ENCODE measurements around the gene THUMPD2.

The THUMPD2 gene

DNA sequence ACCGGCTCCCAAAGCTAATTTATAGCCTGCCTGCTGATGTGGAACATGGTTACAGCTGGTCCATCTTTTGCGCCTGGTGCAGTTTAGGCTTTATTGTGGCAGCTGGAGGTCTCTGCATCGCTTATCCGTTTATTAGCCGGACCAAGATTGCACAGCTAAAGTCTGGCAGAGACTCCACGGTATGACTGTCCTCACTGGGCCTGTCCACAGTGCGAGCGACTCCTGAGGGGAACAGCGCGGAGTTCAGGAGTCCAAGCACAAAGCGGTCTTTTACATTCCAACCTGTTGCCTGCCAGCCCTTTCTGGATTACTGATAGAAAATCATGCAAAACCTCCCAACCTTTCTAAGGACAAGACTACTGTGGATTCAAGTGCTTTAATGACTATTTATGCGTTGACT lies 62.0 kb downstream of the THUMPD2 start:
- no peak overlapping the region for H2BK120ac ChIP-seq (ENCODE audit: low read depth, low read length)
- no peak overlapping the region for H2AK5ac ChIP-seq (ENCODE audit: low read length, severe bottlenecking)
- no peak overlapping the region for H3K23ac ChIP-seq (ENCODE audit: low read length in 2 of 2)
- no peak overlapping the region for H2BK5ac ChIP-seq (ENCODE audit: low read depth, low read length, poor library complexity, severe bottlenecking)
- H4K8ac ChIP-seq (ENCODE audit: low read length), result no peak overlapping the region
- no peaks in the 10 kb centered on the region for H3K4me1 ChIP-seq (ENCODE audit: control insufficient read depth, insufficient read depth, low read depth, low read length)
- H3K4me2 ChIP-seq (ENCODE audit: low read length, poor library complexity, severe bottlenecking), result no peak overlapping the region
- H2AFZ ChIP-seq (ENCODE audit: low read depth, low read length), result no peak overlapping the region
- H3K4ac ChIP-seq (ENCODE audit: low read depth in 1 of 2, low read length in 2 of 2), result no peak overlapping the region
- no peak overlapping the region for H4K91ac ChIP-seq (ENCODE audit: low read length)
- no peaks in the 10 kb centered on the region for H3K9me3 ChIP-seq (ENCODE audit: control insufficient read depth, low read length)
- no peak for DNase-seq
- H3K9ac ChIP-seq (ENCODE audit: low read length), result no peak overlapping the region
- no peak overlapping the region for H2BK15ac ChIP-seq (ENCODE audit: low read depth, poor library complexity, severe bottlenecking)
- no peaks in the 10 kb centered on the region for H3K27me3 ChIP-seq (ENCODE audit: control insufficient read depth in 1 of 2, insufficient read depth in 1 of 2, low read length in 2 of 2)
- H3K4me3 ChIP-seq (ENCODE audit: insufficient read depth in 1 of 2, low read depth in 1 of 2, low read length in 2 of 2), result no peak overlapping the region
- H3K18ac ChIP-seq (ENCODE audit: low read depth in 1 of 2, low read length in 2 of 2), result no peak overlapping the region
- H3K27ac ChIP-seq (ENCODE audit: low read length, poor library complexity, severe bottlenecking), result no peak overlapping the region
- no peak overlapping the region for H3K14ac ChIP-seq (ENCODE audit: low read length in 2 of 2)
- 97% methylated on average over 11 of the region's 12 CpGs for WGBS
- H3K79me1 ChIP-seq (replicated peaks; ENCODE audit: low read length, poor library complexity, severe bottlenecking), result no peaks in the 10 kb centered on the region
- no peak overlapping the region for H2BK12ac ChIP-seq (ENCODE audit: low read length in 2 of 2)
- H3K36me3 ChIP-seq (ENCODE audit: control insufficient read depth in 1 of 2, insufficient read depth in 2 of 2, low read depth in 1 of 2, low read length in 2 of 2), result no peaks in the 10 kb centered on the region

GRCh38 chr2:39715822-39716221 lies 63.2 kb downstream of the THUMPD2 start:
- H2AK5ac ChIP-seq (ENCODE audit: low read length, severe bottlenecking), result no peak overlapping the region
- no peak for DNase-seq
- H2AFZ ChIP-seq (ENCODE audit: low read depth, low read length), result no peak overlapping the region
- no peak overlapping the region for H3K4me2 ChIP-seq (ENCODE audit: low read length, poor library complexity, severe bottlenecking)
- no peaks in the 10 kb centered on the region for H3K79me1 ChIP-seq (replicated peaks; ENCODE audit: low read length, poor library complexity, severe bottlenecking)
- no peak overlapping the region for H2BK12ac ChIP-seq (ENCODE audit: low read length in 2 of 2)
- H3K14ac ChIP-seq (ENCODE audit: low read length in 2 of 2), result no peak overlapping the region
- H3K27me3 ChIP-seq (ENCODE audit: control insufficient read depth in 1 of 2, insufficient read depth in 1 of 2, low read length in 2 of 2), result no peaks in the 10 kb centered on the region
- no peak overlapping the region for H2BK15ac ChIP-seq (ENCODE audit: low read depth, poor library complexity, severe bottlenecking)
- H3K4me3 ChIP-seq (ENCODE audit: insufficient read depth in 1 of 2, low read depth in 1 of 2, low read length in 2 of 2), result no peak overlapping the region
- no peak overlapping the region for H3K23ac ChIP-seq (ENCODE audit: low read length in 2 of 2)
- H4K91ac ChIP-seq (ENCODE audit: low read length), result no peak overlapping the region
- no peak overlapping the region for H3K9ac ChIP-seq (ENCODE audit: low read length)
- H3K9me3 ChIP-seq (ENCODE audit: control insufficient read depth, low read length), result no peaks in the 10 kb centered on the region
- no peaks in the 10 kb centered on the region for H3K36me3 ChIP-seq (ENCODE audit: control insufficient read depth in 1 of 2, insufficient read depth in 2 of 2, low read depth in 1 of 2, low read length in 2 of 2)
- no peak overlapping the region for H3K18ac ChIP-seq (ENCODE audit: low read depth in 1 of 2, low read length in 2 of 2)
- H4K8ac ChIP-seq (ENCODE audit: low read length), result no peak overlapping the region
- H2BK5ac ChIP-seq (ENCODE audit: low read depth, low read length, poor library complexity, severe bottlenecking), result no peak overlapping the region
- no peak overlapping the region for H3K27ac ChIP-seq (ENCODE audit: low read length, poor library complexity, severe bottlenecking)
- no peaks in the 10 kb centered on the region for H3K4me1 ChIP-seq (ENCODE audit: control insufficient read depth, insufficient read depth, low read depth, low read length)
- H2BK120ac ChIP-seq (ENCODE audit: low read depth, low read length), result no peak overlapping the region
- no peak overlapping the region for H3K4ac ChIP-seq (ENCODE audit: low read depth in 1 of 2, low read length in 2 of 2)
- WGBS, result 100% methylated on average over 3 of the region's 3 CpGs

DNA sequence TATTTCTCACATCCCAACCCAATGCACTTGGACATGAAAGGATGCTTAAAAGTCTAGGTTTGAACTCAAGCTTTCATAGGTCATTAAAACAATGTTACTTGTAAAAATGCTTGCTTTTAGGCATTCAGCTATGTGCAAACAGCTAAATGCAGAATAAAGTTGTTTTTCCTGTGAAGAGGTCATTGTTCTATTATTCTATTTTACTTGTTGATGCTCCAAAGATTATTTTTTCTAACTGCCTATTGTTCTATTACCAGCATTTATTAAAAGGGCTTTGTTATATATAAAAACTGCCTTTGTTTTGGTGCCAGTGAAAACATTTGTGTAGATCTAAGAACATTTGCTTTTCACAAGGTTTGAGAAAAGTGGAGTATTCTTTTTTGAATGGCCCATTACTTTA lies 64.0 kb downstream of the THUMPD2 start:
- DNase-seq, result no peak
- Histone ChIP-seq H3K79me1 (replicated peaks; ENCODE audit: low read length, poor library complexity, severe bottlenecking) (no peaks in the 10 kb centered on the region), H2AK5ac (ENCODE audit: low read length, severe bottlenecking) (no peak overlapping the region), H3K4me2 (ENCODE audit: low read length, poor library complexity, severe bottlenecking) (no peak overlapping the region), H4K8ac (ENCODE audit: low read length) (no peak overlapping the region), H2BK15ac (ENCODE audit: low read depth, poor library complexity, severe bottlenecking) (no peak overlapping the region), H3K4me1 (ENCODE audit: control insufficient read depth, insufficient read depth, low read depth, low read length) (no peaks in the 10 kb centered on the region), H4K91ac (ENCODE audit: low read length) (no peak overlapping the region), H2AFZ (ENCODE audit: low read depth, low read length) (no peak overlapping the region), H3K27ac (ENCODE audit: low read length, poor library complexity, severe bottlenecking) (no peak overlapping the region), H2BK120ac (ENCODE audit: low read depth, low read length) (no peak overlapping the region), H2BK12ac (ENCODE audit: low read length in 2 of 2) (no peak overlapping the region), H3K36me3 (ENCODE audit: control insufficient read depth in 1 of 2, insufficient read depth in 2 of 2, low read depth in 1 of 2, low read length in 2 of 2) (no peaks in the 10 kb centered on the region), H2BK5ac (ENCODE audit: low read depth, low read length, poor library complexity, severe bottlenecking) (no peak overlapping the region), H3K4ac (ENCODE audit: low read depth in 1 of 2, low read length in 2 of 2) (no peak overlapping the region), H3K9ac (ENCODE audit: low read length) (no peak overlapping the region), H3K9me3 (ENCODE audit: control insufficient read depth, low read length) (no peaks in the 10 kb centered on the region), H3K23ac (ENCODE audit: low read length in 2 of 2) (no peak overlapping the region), H3K4me3 (ENCODE audit: insufficient read depth in 1 of 2, low read depth in 1 of 2, low read length in 2 of 2) (no peak overlapping the region), H3K27me3 (ENCODE audit: control insufficient read depth in 1 of 2, insufficient read depth in 1 of 2, low read length in 2 of 2) (no peaks in the 10 kb centered on the region), H3K18ac (ENCODE audit: low read depth in 1 of 2, low read length in 2 of 2) (no peak overlapping the region), H3K14ac (ENCODE audit: low read length in 2 of 2) (no peak overlapping the region)

GRCh38 chr2:39712953-39713352 lies 66.1 kb downstream of the THUMPD2 start:
- Histone ChIP-seq H3K4me1 (ENCODE audit: control insufficient read depth, insufficient read depth, low read depth, low read length) (no peaks in the 10 kb centered on the region), H4K91ac (ENCODE audit: low read length) (no peak overlapping the region), H3K79me1 (replicated peaks; ENCODE audit: low read length, poor library complexity, severe bottlenecking) (no peaks in the 10 kb centered on the region), H2BK5ac (ENCODE audit: low read depth, low read length, poor library complexity, severe bottlenecking) (no peak overlapping the region), H3K4ac (ENCODE audit: low read depth in 1 of 2, low read length in 2 of 2) (no peak overlapping the region), H3K36me3 (ENCODE audit: control insufficient read depth in 1 of 2, insufficient read depth in 2 of 2, low read depth in 1 of 2, low read length in 2 of 2) (no peaks in the 10 kb centered on the region), H2BK15ac (ENCODE audit: low read depth, poor library complexity, severe bottlenecking) (no peak overlapping the region), H2AK5ac (ENCODE audit: low read length, severe bottlenecking) (no peak overlapping the region), H3K9ac (ENCODE audit: low read length) (no peak overlapping the region), H3K27me3 (ENCODE audit: control insufficient read depth in 1 of 2, insufficient read depth in 1 of 2, low read length in 2 of 2) (no peaks in the 10 kb centered on the region), H2BK12ac (ENCODE audit: low read length in 2 of 2) (no peak overlapping the region), H4K8ac (ENCODE audit: low read length) (no peak overlapping the region), H3K18ac (ENCODE audit: low read depth in 1 of 2, low read length in 2 of 2) (no peak overlapping the region), H3K4me2 (ENCODE audit: low read length, poor library complexity, severe bottlenecking) (no peak overlapping the region), H3K4me3 (ENCODE audit: insufficient read depth in 1 of 2, low read depth in 1 of 2, low read length in 2 of 2) (no peak overlapping the region), H3K23ac (ENCODE audit: low read length in 2 of 2) (no peak overlapping the region), H2BK120ac (ENCODE audit: low read depth, low read length) (no peak overlapping the region), H3K9me3 (ENCODE audit: control insufficient read depth, low read length) (no peaks in the 10 kb centered on the region), H3K27ac (ENCODE audit: low read length, poor library complexity, severe bottlenecking) (no peak overlapping the region), H3K14ac (ENCODE audit: low read length in 2 of 2) (no peak overlapping the region), H2AFZ (ENCODE audit: low read depth, low read length) (no peak overlapping the region)
- 93% methylated on average over 4 of the region's 5 CpGs for WGBS
- no peak for DNase-seq

Measured in mesenchymal stem cell (in vitro differentiated cells and primary cell).